Ovary (tissue), 3 donors: ENCODE results near the gene TMEM8B.
A peak's percentile ranks its signal among the peaks of the same experiment; 100 is the strongest.

ENCODE experiments used
- POLR2A ChIP-seq: fragments of 450-650 bp; IDR thresholded peaks from one replicate; pipeline ENCODE4 v1.6.1; 2017; ENCODE audit warnings: antibody characterized with exemption, mild to moderate bottlenecking, moderate library complexity
- TF ChIP-seq, protein P1 (sequence below), 3 donors: fragments of 450-650 bp in 2 of 3; fragments of 200-600 bp in 1 of 3; IDR thresholded peaks; one replicate each; pipeline versions ENCODE4 v1.5.1 to v1.8.0; 2016 to 2022; ENCODE audit warnings: antibody characterized with exemption in 3 of 3, mild to moderate bottlenecking in 1 of 3
- donor health status: DM: no; HTN: no; CAD: no.

DNA sequence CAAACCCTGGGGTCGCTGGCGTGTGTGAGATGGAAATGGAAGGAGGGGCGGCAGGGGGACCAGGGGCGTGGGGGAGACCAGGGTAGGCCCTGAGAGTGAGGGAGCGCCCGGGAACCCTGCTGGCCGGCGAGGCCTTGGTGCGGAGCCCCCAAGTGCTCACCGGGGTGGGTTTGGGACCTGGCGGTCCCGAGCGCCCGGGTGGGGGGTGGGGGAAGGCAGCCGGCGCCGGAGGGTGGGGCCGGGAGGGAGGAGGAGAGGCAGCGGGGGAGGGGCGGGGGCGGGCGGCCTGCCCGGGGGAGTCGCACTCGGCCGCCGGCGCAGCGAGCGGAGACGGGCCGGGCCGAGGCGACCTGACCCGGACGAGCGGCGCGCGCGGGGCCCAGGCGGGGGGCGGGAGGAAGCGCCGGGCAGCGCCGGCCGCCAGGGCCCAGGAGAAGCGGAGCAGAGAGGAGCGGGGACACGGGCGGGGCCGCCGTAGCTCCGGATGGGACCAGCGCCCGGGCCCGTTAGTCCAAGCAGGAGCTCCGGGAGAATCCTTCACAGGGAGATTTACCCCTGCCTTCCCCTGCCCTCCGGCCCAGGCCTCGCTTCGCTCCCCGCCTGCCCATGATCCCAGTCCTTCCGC is 37.6 kb upstream of the TMEM8B start, which contains the start of gene NPR2:
- no peak for TF ChIP-seq POLR2A
- TF ChIP-seq, protein P1, sequence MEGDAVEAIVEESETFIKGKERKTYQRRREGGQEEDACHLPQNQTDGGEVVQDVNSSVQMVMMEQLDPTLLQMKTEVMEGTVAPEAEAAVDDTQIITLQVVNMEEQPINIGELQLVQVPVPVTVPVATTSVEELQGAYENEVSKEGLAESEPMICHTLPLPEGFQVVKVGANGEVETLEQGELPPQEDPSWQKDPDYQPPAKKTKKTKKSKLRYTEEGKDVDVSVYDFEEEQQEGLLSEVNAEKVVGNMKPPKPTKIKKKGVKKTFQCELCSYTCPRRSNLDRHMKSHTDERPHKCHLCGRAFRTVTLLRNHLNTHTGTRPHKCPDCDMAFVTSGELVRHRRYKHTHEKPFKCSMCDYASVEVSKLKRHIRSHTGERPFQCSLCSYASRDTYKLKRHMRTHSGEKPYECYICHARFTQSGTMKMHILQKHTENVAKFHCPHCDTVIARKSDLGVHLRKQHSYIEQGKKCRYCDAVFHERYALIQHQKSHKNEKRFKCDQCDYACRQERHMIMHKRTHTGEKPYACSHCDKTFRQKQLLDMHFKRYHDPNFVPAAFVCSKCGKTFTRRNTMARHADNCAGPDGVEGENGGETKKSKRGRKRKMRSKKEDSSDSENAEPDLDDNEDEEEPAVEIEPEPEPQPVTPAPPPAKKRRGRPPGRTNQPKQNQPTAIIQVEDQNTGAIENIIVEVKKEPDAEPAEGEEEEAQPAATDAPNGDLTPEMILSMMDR (IDR thresholded peaks at IDR 0.05), result peak in 1 of 3 donors; percentile 9
